B cell (primary cell): ENCODE data around the gene PHACTR2. TPM values are rescaled to one million over a fixed set of nuclear protein-coding genes. Genes with fewer than 3 reads are reported as not detected.

Experiments used
- ATAC-seq: fragments of 200-7000 bp; cut with Tn5 transposase; one replicate; pipeline ENCODE4 v1.10.0; 2021; ENCODE audit warnings: low read depth, mild to moderate bottlenecking, moderate number of reproducible peaks, moderate library complexity
- CTCF ChIA-PET: fragments of 350-600 bp; sonication (Branson Sonifier 250); formaldehyde crosslinking; loops from one replicate; lab custom pipeline; 2021; ENCODE audit warnings: antibody characterized with exemption, inconsistent platforms; lab: Charles Lee
- POLR2A ChIA-PET: fragments of 350-600 bp; sonication (Branson Sonifier 250); formaldehyde crosslinking; loops from one replicate; lab custom pipeline; 2021; ENCODE audit warnings: antibody characterized with exemption; lab: Charles Lee
- DNase-seq: peaks from one replicate; pipeline ENCODE4 v3.0.0; 2013
- H2AFZ ChIP-seq: 2 replicates; pipeline ENCODE4 v1.6.1; 2012; ENCODE audit warnings: mild to moderate bottlenecking, low read depth, low read length; ENCODE audit not compliant: insufficient read depth, poor library complexity, severe bottlenecking
- H3K27ac ChIP-seq, 2 donors: 1 replicate in 1 of 2; 2 replicates in 1 of 2; pipeline ENCODE4 v1.5.1; 2012 to 2013; ENCODE audit warnings: low read length in 2 of 2, mild to moderate bottlenecking in 2 of 2, moderate library complexity in 1 of 2
- H3K27me3 ChIP-seq, 4 experiments: fragments of 200-600 bp in 1 of 4; sonication (generic) in 1 of 4; replicated peaks in 1 of 4; 1 replicate in 2 of 4; 2 replicates in 2 of 4; pipeline versions ENCODE4 v1.6.1 to v1.7.0; 2013 to 2016; ENCODE audit warnings: low read length in 3 of 4, mild to moderate bottlenecking in 2 of 4, mixed read lengths in 1 of 4, moderate library complexity in 1 of 4; ENCODE audit not compliant: insufficient read depth in 4 of 4, control insufficient read depth in 3 of 4; ENCODE audit errors: control extremely low read depth in 1 of 4
- H3K36me3 ChIP-seq, 2 experiments: replicated peaks in 1 of 2; 1 replicate in 1 of 2; 2 replicates in 1 of 2; pipeline versions ENCODE4 v1.6.1 to v1.7.1; 2013; ENCODE audit warnings: low read length in 1 of 2; ENCODE audit not compliant: insufficient read depth in 2 of 2, control insufficient read depth in 1 of 2; ENCODE audit errors: control extremely low read depth in 1 of 2, extremely low read depth in 1 of 2
- H3K4me1 ChIP-seq, 2 donors: fragments of 200-600 bp in 1 of 2; sonication (generic) in 1 of 2; 1 replicate in 1 of 2; 2 replicates in 1 of 2; pipeline versions ENCODE4 v1.5.1 to v1.6.1; 2013 to 2017; ENCODE audit warnings: low read length in 2 of 2; ENCODE audit not compliant: control insufficient read depth in 2 of 2, insufficient read depth in 2 of 2
- H3K4me2 ChIP-seq: replicated peaks from 2 replicates; pipeline ENCODE3; 2012; ENCODE audit warnings: mild to moderate bottlenecking, low read depth, low read length; ENCODE audit not compliant: poor library complexity, severe bottlenecking
- H3K4me3 ChIP-seq, 5 experiments: fragments of 200-600 bp in 1 of 5; sonication (generic) in 1 of 5; 1 replicate in 3 of 5; 2 replicates in 2 of 5; pipeline versions ENCODE4 v1.5.1 to v1.7.0; 2011 to 2016; ENCODE audit warnings: low read length in 4 of 5, mild to moderate bottlenecking in 4 of 5, low read depth in 2 of 5, control low read depth in 1 of 5, moderate library complexity in 1 of 5; ENCODE audit not compliant: insufficient read depth in 1 of 5; ENCODE audit errors: control extremely low read depth in 1 of 5, extremely low read depth in 1 of 5
- H3K79me2 ChIP-seq: fragments of 200-600 bp; sonication (generic); one replicate; pipeline ENCODE4 v1.6.0; 2016; ENCODE audit warnings: low read length; ENCODE audit not compliant: control insufficient read depth, insufficient read depth
- H3K9ac ChIP-seq: fragments of 200-600 bp; sonication (generic); 2 replicates; pipeline ENCODE4 v1.6.1; 2017; ENCODE audit warnings: mild to moderate bottlenecking, low read length, moderate library complexity
- H3K9me3 ChIP-seq, 3 donors: one replicate each; pipeline versions ENCODE4 v1.6.1 to v1.7.1; 2013; ENCODE audit warnings: low read length in 2 of 3; ENCODE audit not compliant: control insufficient read depth in 2 of 3, insufficient read depth in 1 of 3; ENCODE audit errors: control extremely low read depth in 1 of 3
- H4K20me1 ChIP-seq: 2 replicates; pipeline ENCODE4 v1.6.0; 2012; ENCODE audit warnings: mild to moderate bottlenecking, low read length; ENCODE audit not compliant: insufficient read depth, control insufficient read depth, poor library complexity, severe bottlenecking
- H3K27ac Mint-ChIP-seq: one replicate; pipeline ENCODE4 v1.8.0; 2021; ENCODE audit warnings: mixed read lengths
- H3K27me3 Mint-ChIP-seq: one replicate; pipeline ENCODE4 v1.8.0; 2021; ENCODE audit warnings: mixed read lengths
- H3K4me1 Mint-ChIP-seq: one replicate; pipeline ENCODE4 v1.8.0; 2021; ENCODE audit warnings: mixed read lengths
- H3K4me3 Mint-ChIP-seq: one replicate; pipeline ENCODE4 v1.8.0; 2021; ENCODE audit warnings: mixed read lengths
- H3K9me3 Mint-ChIP-seq: one replicate; pipeline ENCODE4 v1.8.0; 2022; ENCODE audit warnings: mixed read lengths; ENCODE audit not compliant: insufficient read depth
- EZH2 ChIP-seq: IDR thresholded peaks from 2 replicates; pipeline ENCODE4 v1.6.1; 2012; ENCODE audit warnings: borderline replicate concordance, low read depth, mild to moderate bottlenecking, moderate library complexity, low read length; ENCODE audit not compliant: insufficient read depth, poor library complexity, severe bottlenecking
- WGBS: methylation state at CpG from one replicate; pipeline ENCODE4 v1.1.5; 2013; ENCODE audit warnings: missing lambda C conversion rate; ENCODE audit not compliant: insufficient coverage; 5-methylcytosine and 5-hydroxymethylcytosine counted together
- intact Hi-C: fragments of 100-400 bp; cut with micrococcal nuclease; formaldehyde crosslinking; loops from one replicate; pipeline ENCODE4 v1.10.0; 2022
- polyA plus RNA-seq: library from polyadenylated mRNA; depleted of rRNA; stranded (reverse); fragments of >200 nt; gene quantifications from 2 replicates; pipeline ENCODE4 v1.2.3, GENCODE V29; 2012
- total RNA-seq, 2 donors: library from RNA; stranded (reverse); fragments of 120-200 nt in 1 of 2; gene quantifications; 1 replicate in 1 of 2; 2 replicates in 1 of 2; pipeline versions ENCODE4 v1.2.3 to v1.2.4, GENCODE V29; 2013 to 2022
- TF ChIP-seq, protein P1 (sequence below): fragments of 200-600 bp; IDR thresholded peaks from one replicate; pipeline ENCODE4 v1.8.0; 2022; ENCODE audit warnings: antibody characterized with exemption, mild to moderate bottlenecking

Gene PHACTR2
- total and polyA plus RNA-seq, 2 donors (not counting 1 experiment from before 2014, with no cell fraction given), result 1.1 to 10.6 TPM

DNA sequence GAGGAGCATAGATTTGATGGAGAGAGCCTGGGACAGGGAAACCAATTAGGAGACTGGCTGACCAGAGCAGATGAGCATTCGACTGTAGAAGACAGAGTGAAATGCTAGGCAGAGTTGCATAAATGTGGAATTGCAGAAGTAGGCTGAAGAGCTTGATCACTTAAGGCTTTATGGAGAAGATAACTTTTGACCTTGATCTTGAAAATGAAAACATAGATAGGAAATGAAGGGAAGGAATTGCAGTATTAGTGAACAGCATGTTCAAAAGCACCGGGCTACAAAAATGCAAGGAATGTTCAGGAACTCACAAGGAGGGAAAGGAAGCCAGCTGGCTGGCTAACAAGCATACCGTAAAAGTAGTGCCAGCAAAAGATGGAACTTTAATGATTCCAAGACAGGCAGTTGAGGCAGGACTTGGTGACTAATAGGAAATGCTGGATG lies 144.8 kb downstream of the PHACTR2 start:
- no peaks in the 10 kb centered on the region for H3K4me1 ChIP-seq
- no peaks in the 10 kb centered on the region for H3K27me3 Mint-ChIP-seq
- H3K27ac ChIP-seq, result no peak overlapping the region
- no peaks in the 10 kb centered on the region for H3K36me3 ChIP-seq
- TF ChIP-seq EZH2, result no peak
- TF ChIP-seq, protein P1, sequence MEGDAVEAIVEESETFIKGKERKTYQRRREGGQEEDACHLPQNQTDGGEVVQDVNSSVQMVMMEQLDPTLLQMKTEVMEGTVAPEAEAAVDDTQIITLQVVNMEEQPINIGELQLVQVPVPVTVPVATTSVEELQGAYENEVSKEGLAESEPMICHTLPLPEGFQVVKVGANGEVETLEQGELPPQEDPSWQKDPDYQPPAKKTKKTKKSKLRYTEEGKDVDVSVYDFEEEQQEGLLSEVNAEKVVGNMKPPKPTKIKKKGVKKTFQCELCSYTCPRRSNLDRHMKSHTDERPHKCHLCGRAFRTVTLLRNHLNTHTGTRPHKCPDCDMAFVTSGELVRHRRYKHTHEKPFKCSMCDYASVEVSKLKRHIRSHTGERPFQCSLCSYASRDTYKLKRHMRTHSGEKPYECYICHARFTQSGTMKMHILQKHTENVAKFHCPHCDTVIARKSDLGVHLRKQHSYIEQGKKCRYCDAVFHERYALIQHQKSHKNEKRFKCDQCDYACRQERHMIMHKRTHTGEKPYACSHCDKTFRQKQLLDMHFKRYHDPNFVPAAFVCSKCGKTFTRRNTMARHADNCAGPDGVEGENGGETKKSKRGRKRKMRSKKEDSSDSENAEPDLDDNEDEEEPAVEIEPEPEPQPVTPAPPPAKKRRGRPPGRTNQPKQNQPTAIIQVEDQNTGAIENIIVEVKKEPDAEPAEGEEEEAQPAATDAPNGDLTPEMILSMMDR, result no peak
- no peak overlapping the region for H3K9ac ChIP-seq
- no peaks in the 10 kb centered on the region for H3K4me1 Mint-ChIP-seq
- H3K27me3 ChIP-seq, result no peaks in the 10 kb centered on the region
- no peaks in the 10 kb centered on the region for H4K20me1 ChIP-seq
- ChIA-PET CTCF (no interaction called here), POLR2A (no interaction called here)
- H3K9me3 ChIP-seq, result no peaks in the 10 kb centered on the region
- no peaks in the 10 kb centered on the region for H3K79me2 ChIP-seq
- H3K4me2 ChIP-seq, result no peak overlapping the region
- no peak overlapping the region for H3K27ac Mint-ChIP-seq
- intact Hi-C loops, result no loop called here
- no peak overlapping the region for H2AFZ ChIP-seq
- DNase-seq (no peak), ATAC-seq (no peak)
- H3K4me3 ChIP-seq, result no peak overlapping the region
- H3K9me3 Mint-ChIP-seq, result no peaks in the 10 kb centered on the region
- no peak overlapping the region for H3K4me3 Mint-ChIP-seq
- 94% methylated on average over 3 of the region's 3 CpGs for WGBS

DNA sequence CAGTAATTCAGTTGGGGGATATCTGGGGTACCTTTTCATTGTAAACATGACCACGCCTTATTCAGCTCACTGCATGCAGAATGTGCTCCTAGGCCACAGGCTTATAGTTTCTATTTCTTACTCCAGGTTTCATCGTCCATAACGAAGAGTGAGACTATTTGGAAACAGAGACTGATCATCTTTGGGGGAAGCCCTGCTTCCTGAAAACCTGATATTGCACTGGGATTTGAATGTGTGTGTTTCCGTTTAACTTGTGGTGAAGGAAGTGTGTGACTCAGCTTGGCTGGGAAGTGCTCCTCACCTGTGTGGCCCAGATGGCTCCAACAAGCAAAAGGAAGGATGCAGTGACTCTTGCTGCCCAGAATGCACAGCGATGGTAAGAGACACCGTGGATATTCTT lies 145.8 kb downstream of the PHACTR2 start:
- Histone ChIP-seq H3K79me2 (no peaks in the 10 kb centered on the region), H2AFZ (no peak overlapping the region), H3K9me3 (no peaks in the 10 kb centered on the region), H3K4me1 (no peaks in the 10 kb centered on the region), H3K27me3 (no peaks in the 10 kb centered on the region), H3K9ac (no peak overlapping the region), H4K20me1 (no peaks in the 10 kb centered on the region), H3K4me2 (no peak overlapping the region), H3K4me3 (no peak overlapping the region), H3K27ac (no peak overlapping the region), H3K36me3 (no peaks in the 10 kb centered on the region)
- DNase-seq (no peak), ATAC-seq (no peak)
- no peaks in the 10 kb centered on the region for H3K27me3 Mint-ChIP-seq
- H3K4me1 Mint-ChIP-seq, result no peaks in the 10 kb centered on the region
- TF ChIP-seq, protein P1, result no peak
- TF ChIP-seq EZH2, result no peak
- 81% methylated on average over 5 of the region's 6 CpGs for WGBS
- intact Hi-C loops, result no loop called here
- H3K27ac Mint-ChIP-seq, result no peak overlapping the region
- ChIA-PET CTCF (no interaction called here), POLR2A (no interaction called here)
- H3K9me3 Mint-ChIP-seq, result no peaks in the 10 kb centered on the region
- no peak overlapping the region for H3K4me3 Mint-ChIP-seq
